ENCODE measurements around the gene NOX3. TPM values are rescaled to one million over a fixed set of nuclear protein-coding genes. Genes with fewer than 3 reads are reported as not detected.
"Not testable (repeated sequence)": the region's sequence is repeated elsewhere in the genome, so short reads cannot be mapped to it uniquely, and the experiment has no call there.

The NOX3 gene
- total RNA-seq, 1 experiment from 2014 or later: not detected

- not testable (repeated sequence) for DNase-seq (ENCODE audit: low read depth)
These were observed 15.5 kb upstream of the NOX3 start for GRCh38 chr6:155470979-155471616.

GRCh38 chr6:155468543-155468942 lies 12.9 kb upstream of the NOX3 start:
- not testable (repeated sequence) for DNase-seq (ENCODE audit: low read depth)

GRCh38 chr6:155466539-155466938 lies 10.9 kb upstream of the NOX3 start:
- DNase-seq (ENCODE audit: low read depth): no peak

- no peak for DNase-seq (ENCODE audit: low read depth)
These were observed 5.9 kb upstream of the NOX3 start for GRCh38 chr6:155461556-155461955.

- DNase-seq (ENCODE audit: low read depth): no peak
These were observed 1.2 kb downstream of the NOX3 start for GRCh38 chr6:155454471-155454870.

GRCh38 chr6:155454008-155454407 lies 1.6 kb downstream of the NOX3 start:
- no peak for DNase-seq (ENCODE audit: low read depth)

- no peak for DNase-seq (ENCODE audit: low read depth)
These were observed 3.1 kb downstream of the NOX3 start for GRCh38 chr6:155452576-155452975.

- DNase-seq (ENCODE audit: low read depth): not testable (repeated sequence)
These were observed 4.1 kb downstream of the NOX3 start for GRCh38 chr6:155451530-155451929.

GRCh38 chr6:155450240-155450581 lies 5.4 kb downstream of the NOX3 start:
- DNase-seq (ENCODE audit: low read depth): no peak

- DNase-seq (ENCODE audit: low read depth): no peak
These were observed 6.0 kb downstream of the NOX3 start for GRCh38 chr6:155449450-155450239.

GRCh38 chr6:155448668-155449449 lies 6.8 kb downstream of the NOX3 start:
- no peak for DNase-seq (ENCODE audit: low read depth)

- DNase-seq (ENCODE audit: low read depth): no peak
These were observed 7.7 kb downstream of the NOX3 start for GRCh38 chr6:155447949-155448348.

GRCh38 chr6:155444952-155445903 lies 10.4 kb downstream of the NOX3 start:
- DNase-seq (ENCODE audit: low read depth): no peak

GRCh38 chr6:155444120-155444917 lies 11.3 kb downstream of the NOX3 start:
- DNase-seq (ENCODE audit: low read depth): peak; percentile 63

GRCh38 chr6:155443168-155443567 lies 12.5 kb downstream of the NOX3 start:
- DNase-seq (ENCODE audit: low read depth): no peak

GRCh38 chr6:155442562-155442961 lies 13.1 kb downstream of the NOX3 start:
- DNase-seq (ENCODE audit: low read depth): no peak

- no peak for DNase-seq (ENCODE audit: low read depth)
These were observed 14.6 kb downstream of the NOX3 start for GRCh38 chr6:155441112-155441465.

- no peak for DNase-seq (ENCODE audit: low read depth)
These were observed 15.1 kb downstream of the NOX3 start for GRCh38 chr6:155440398-155441111.

GRCh38 chr6:155439376-155439775 lies 16.3 kb downstream of the NOX3 start:
- no peak for DNase-seq (ENCODE audit: low read depth)
